HEK293 (cell line): ENCODE results near the gene COG6.

Experiments
- IKZF3 ChIP-seq: fragments of 450-650 bp; IDR thresholded peaks from 2 replicates; pipeline ENCODE4 v1.5.0; 2018; ENCODE audit warnings: missing biosample characterization, mild to moderate bottlenecking, missing genetic modification characterization, moderate library complexity
- KLF10 ChIP-seq: fragments of 450-650 bp; IDR thresholded peaks from 2 replicates; pipeline ENCODE4 v1.5.1; 2018; ENCODE audit warnings: missing biosample characterization, mild to moderate bottlenecking, missing genetic modification characterization
- KLF9 ChIP-seq: fragments of 450-650 bp; formaldehyde crosslinking; IDR thresholded peaks from 2 replicates; pipeline ENCODE4 v1.5.1; 2016; ENCODE audit warnings: missing biosample characterization, missing genetic modification characterization, low read depth
- RBAK ChIP-seq: fragments of 450-650 bp; formaldehyde crosslinking; IDR thresholded peaks from 2 replicates; pipeline ENCODE4 v1.5.1; 2016; ENCODE audit warnings: missing biosample characterization, missing genetic modification characterization
- SALL2 ChIP-seq: fragments of 450-650 bp; formaldehyde crosslinking; IDR thresholded peaks from 2 replicates; pipeline ENCODE4 v1.5.0; 2017; ENCODE audit warnings: missing biosample characterization, mild to moderate bottlenecking, missing genetic modification characterization, borderline replicate concordance
- ZNF133 ChIP-seq: fragments of 450-650 bp; formaldehyde crosslinking; IDR thresholded peaks from 2 replicates; pipeline ENCODE4 v1.5.1; 2016; ENCODE audit warnings: missing biosample characterization, missing genetic modification characterization
- ZNF138 ChIP-seq: fragments of 450-650 bp; formaldehyde crosslinking; IDR thresholded peaks from 2 replicates; pipeline ENCODE4 v1.5.1; 2016; ENCODE audit warnings: missing biosample characterization, missing genetic modification characterization, borderline replicate concordance
- ZNF239 ChIP-seq: fragments of 450-650 bp; formaldehyde crosslinking; IDR thresholded peaks from 2 replicates; pipeline ENCODE4 v1.5.1; 2016; ENCODE audit warnings: missing biosample characterization, missing genetic modification characterization
- ZNF274 ChIP-seq, 2 experiments: fragments of 200-500 bp in 1 of 2; fragments of 450-650 bp in 1 of 2; sonication (Bioruptor generic) in 1 of 2; formaldehyde crosslinking in 1 of 2; IDR thresholded peaks; 2 replicates each; pipeline versions ENCODE4 v1.5.1 to v1.6.1; 2014 to 2016; ENCODE audit warnings: borderline replicate concordance in 1 of 2, inconsistent platforms in 1 of 2, low read length in 1 of 2, missing biosample characterization in 1 of 2, missing genetic modification characterization in 1 of 2
- ZNF335 ChIP-seq: fragments of 450-650 bp; formaldehyde crosslinking; conservative IDR thresholded peaks from 2 replicates; pipeline ENCODE4 v1.5.1; 2016; ENCODE audit warnings: missing biosample characterization, missing genetic modification characterization
- ZNF426 ChIP-seq: fragments of 450-650 bp; formaldehyde crosslinking; IDR thresholded peaks from 2 replicates; pipeline ENCODE4 v1.5.1; 2017; ENCODE audit warnings: missing biosample characterization, missing genetic modification characterization, mild to moderate bottlenecking, inconsistent platforms, moderate library complexity
- ZNF560 ChIP-seq: fragments of 450-650 bp; formaldehyde crosslinking; IDR thresholded peaks from 2 replicates; pipeline ENCODE4 v1.5.1; 2017; ENCODE audit warnings: missing biosample characterization, missing genetic modification characterization, borderline replicate concordance
- TF ChIP-seq, protein P1 (sequence below): fragments of 450-650 bp; formaldehyde crosslinking; IDR thresholded peaks from 2 replicates; pipeline ENCODE4 v1.5.1; 2016; ENCODE audit warnings: missing biosample characterization, missing genetic modification characterization
- TF ChIP-seq, protein P2 (sequence below): fragments of 450-650 bp; formaldehyde crosslinking; IDR thresholded peaks from 2 replicates; pipeline ENCODE4 v1.5.1; 2016; ENCODE audit warnings: missing biosample characterization, missing genetic modification characterization, borderline replicate concordance
- TF ChIP-seq, protein P3 (sequence below): fragments of 450-650 bp; formaldehyde crosslinking; conservative IDR thresholded peaks from 2 replicates; pipeline ENCODE4 v1.5.1; 2016; ENCODE audit warnings: low read depth, missing biosample characterization, missing genetic modification characterization
- TF ChIP-seq, protein P4 (sequence below): fragments of 450-650 bp; formaldehyde crosslinking; IDR thresholded peaks from 2 replicates; pipeline ENCODE4 v1.5.1; 2017; ENCODE audit warnings: missing biosample characterization, missing genetic modification characterization
- TF ChIP-seq, protein P5 (sequence below): fragments of 450-650 bp; formaldehyde crosslinking; IDR thresholded peaks from 2 replicates; pipeline ENCODE4 v1.5.1; 2017; ENCODE audit warnings: missing biosample characterization, missing genetic modification characterization
- TF ChIP-seq, protein P6 (sequence below): sonication (generic); formaldehyde crosslinking; IDR thresholded peaks from 2 replicates; pipeline ENCODE4 v1.8.1; 2022; ENCODE audit warnings: mild to moderate bottlenecking, moderate library complexity, missing genetic modification reagents

Gene COG6

DNA sequence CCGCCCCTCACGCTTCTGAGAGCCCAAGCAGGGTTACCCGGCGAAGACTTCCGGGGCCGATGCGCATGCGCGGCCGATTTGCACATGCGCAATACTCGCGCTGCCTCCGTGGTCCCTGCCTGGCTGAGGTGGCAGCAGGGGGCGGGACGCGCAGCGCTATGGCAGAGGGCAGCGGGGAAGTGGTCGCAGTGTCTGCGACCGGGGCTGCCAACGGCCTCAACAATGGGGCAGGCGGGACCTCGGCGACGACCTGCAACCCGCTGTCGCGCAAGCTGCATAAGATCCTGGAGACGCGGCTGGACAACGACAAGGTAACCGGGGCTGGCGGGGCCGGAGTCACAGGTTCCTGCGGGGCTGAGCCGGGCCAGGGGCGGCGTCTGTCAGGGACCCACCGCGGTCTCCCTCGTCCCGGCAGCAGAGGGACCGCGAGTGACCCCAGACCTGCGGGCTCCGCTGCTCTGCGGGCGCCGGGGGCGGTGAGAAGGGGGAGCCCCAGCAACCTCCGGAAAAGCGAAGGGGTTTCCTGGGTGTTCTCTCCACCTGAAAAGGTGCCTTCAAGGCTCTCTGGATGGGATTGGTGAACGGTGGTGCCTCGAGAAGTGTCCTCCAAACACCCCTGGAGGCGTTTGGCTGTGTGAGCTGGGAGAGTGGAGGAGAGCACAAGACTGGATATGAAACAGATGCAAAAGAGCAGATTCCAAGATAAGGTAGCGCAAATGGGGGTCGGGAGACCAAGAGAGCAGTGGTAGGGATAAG lies at the start of gene COG6 (continued):
- TF ChIP-seq, protein P1, sequence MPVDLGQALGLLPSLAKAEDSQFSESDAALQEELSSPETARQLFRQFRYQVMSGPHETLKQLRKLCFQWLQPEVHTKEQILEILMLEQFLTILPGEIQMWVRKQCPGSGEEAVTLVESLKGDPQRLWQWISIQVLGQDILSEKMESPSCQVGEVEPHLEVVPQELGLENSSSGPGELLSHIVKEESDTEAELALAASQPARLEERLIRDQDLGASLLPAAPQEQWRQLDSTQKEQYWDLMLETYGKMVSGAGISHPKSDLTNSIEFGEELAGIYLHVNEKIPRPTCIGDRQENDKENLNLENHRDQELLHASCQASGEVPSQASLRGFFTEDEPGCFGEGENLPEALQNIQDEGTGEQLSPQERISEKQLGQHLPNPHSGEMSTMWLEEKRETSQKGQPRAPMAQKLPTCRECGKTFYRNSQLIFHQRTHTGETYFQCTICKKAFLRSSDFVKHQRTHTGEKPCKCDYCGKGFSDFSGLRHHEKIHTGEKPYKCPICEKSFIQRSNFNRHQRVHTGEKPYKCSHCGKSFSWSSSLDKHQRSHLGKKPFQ = no peak
- TF ChIP-seq SALL2 (tag by site-specific recombination) = no peak
- TF ChIP-seq ZNF138 (tag by site-specific recombination) = no peak
- TF ChIP-seq IKZF3 (tag by site-specific recombination) = no peak
- TF ChIP-seq ZNF133 (tag by site-specific recombination) = no peak
- no peak for TF ChIP-seq ZNF426 (tag by site-specific recombination)
- no peak for TF ChIP-seq RBAK (tag by site-specific recombination)
- TF ChIP-seq ZNF239 = no peak
- TF ChIP-seq, protein P2, sequence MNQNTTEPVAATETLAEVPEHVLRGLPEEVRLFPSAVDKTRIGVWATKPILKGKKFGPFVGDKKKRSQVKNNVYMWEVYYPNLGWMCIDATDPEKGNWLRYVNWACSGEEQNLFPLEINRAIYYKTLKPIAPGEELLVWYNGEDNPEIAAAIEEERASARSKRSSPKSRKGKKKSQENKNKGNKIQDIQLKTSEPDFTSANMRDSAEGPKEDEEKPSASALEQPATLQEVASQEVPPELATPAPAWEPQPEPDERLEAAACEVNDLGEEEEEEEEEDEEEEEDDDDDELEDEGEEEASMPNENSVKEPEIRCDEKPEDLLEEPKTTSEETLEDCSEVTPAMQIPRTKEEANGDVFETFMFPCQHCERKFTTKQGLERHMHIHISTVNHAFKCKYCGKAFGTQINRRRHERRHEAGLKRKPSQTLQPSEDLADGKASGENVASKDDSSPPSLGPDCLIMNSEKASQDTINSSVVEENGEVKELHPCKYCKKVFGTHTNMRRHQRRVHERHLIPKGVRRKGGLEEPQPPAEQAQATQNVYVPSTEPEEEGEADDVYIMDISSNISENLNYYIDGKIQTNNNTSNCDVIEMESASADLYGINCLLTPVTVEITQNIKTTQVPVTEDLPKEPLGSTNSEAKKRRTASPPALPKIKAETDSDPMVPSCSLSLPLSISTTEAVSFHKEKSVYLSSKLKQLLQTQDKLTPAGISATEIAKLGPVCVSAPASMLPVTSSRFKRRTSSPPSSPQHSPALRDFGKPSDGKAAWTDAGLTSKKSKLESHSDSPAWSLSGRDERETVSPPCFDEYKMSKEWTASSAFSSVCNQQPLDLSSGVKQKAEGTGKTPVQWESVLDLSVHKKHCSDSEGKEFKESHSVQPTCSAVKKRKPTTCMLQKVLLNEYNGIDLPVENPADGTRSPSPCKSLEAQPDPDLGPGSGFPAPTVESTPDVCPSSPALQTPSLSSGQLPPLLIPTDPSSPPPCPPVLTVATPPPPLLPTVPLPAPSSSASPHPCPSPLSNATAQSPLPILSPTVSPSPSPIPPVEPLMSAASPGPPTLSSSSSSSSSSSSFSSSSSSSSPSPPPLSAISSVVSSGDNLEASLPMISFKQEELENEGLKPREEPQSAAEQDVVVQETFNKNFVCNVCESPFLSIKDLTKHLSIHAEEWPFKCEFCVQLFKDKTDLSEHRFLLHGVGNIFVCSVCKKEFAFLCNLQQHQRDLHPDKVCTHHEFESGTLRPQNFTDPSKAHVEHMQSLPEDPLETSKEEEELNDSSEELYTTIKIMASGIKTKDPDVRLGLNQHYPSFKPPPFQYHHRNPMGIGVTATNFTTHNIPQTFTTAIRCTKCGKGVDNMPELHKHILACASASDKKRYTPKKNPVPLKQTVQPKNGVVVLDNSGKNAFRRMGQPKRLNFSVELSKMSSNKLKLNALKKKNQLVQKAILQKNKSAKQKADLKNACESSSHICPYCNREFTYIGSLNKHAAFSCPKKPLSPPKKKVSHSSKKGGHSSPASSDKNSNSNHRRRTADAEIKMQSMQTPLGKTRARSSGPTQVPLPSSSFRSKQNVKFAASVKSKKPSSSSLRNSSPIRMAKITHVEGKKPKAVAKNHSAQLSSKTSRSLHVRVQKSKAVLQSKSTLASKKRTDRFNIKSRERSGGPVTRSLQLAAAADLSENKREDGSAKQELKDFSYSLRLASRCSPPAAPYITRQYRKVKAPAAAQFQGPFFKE = no peak
- TF ChIP-seq ZNF560 (tag by site-specific recombination) = no peak
- TF ChIP-seq, protein P3, sequence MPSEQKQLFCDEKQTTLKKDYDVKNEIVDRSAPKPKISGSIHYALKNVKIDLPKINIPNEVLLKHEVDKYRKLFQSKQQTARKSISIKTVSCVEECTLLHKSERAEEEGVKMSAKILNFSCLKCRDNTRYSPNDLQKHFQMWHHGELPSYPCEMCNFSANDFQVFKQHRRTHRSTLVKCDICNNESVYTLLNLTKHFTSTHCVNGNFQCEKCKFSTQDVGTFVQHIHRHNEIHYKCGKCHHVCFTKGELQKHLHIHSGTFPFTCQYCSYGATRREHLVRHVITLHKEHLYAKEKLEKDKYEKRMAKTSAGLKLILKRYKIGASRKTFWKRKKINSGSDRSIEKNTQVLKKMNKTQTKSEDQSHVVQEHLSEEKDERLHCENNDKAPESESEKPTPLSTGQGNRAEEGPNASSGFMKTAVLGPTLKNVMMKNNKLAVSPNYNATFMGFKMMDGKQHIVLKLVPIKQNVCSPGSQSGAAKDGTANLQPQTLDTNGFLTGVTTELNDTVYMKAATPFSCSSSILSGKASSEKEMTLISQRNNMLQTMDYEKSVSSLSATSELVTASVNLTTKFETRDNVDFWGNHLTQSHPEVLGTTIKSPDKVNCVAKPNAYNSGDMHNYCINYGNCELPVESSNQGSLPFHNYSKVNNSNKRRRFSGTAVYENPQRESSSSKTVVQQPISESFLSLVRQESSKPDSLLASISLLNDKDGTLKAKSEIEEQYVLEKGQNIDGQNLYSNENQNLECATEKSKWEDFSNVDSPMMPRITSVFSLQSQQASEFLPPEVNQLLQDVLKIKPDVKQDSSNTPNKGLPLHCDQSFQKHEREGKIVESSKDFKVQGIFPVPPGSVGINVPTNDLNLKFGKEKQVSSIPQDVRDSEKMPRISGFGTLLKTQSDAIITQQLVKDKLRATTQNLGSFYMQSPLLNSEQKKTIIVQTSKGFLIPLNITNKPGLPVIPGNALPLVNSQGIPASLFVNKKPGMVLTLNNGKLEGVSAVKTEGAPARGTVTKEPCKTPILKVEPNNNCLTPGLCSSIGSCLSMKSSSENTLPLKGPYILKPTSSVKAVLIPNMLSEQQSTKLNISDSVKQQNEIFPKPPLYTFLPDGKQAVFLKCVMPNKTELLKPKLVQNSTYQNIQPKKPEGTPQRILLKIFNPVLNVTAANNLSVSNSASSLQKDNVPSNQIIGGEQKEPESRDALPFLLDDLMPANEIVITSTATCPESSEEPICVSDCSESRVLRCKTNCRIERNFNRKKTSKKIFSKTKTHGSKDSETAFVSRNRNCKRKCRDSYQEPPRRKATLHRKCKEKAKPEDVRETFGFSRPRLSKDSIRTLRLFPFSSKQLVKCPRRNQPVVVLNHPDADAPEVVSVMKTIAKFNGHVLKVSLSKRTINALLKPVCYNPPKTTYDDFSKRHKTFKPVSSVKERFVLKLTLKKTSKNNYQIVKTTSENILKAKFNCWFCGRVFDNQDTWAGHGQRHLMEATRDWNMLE = no peak
- TF ChIP-seq, protein P4, sequence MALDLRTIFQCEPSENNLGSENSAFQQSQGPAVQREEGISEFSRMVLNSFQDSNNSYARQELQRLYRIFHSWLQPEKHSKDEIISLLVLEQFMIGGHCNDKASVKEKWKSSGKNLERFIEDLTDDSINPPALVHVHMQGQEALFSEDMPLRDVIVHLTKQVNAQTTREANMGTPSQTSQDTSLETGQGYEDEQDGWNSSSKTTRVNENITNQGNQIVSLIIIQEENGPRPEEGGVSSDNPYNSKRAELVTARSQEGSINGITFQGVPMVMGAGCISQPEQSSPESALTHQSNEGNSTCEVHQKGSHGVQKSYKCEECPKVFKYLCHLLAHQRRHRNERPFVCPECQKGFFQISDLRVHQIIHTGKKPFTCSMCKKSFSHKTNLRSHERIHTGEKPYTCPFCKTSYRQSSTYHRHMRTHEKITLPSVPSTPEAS = no peak
- peak; percentile 52; the same call in 1 of the 2 replicates for TF ChIP-seq ZNF335 (tag by site-specific recombination)
- TF ChIP-seq, protein P5, sequence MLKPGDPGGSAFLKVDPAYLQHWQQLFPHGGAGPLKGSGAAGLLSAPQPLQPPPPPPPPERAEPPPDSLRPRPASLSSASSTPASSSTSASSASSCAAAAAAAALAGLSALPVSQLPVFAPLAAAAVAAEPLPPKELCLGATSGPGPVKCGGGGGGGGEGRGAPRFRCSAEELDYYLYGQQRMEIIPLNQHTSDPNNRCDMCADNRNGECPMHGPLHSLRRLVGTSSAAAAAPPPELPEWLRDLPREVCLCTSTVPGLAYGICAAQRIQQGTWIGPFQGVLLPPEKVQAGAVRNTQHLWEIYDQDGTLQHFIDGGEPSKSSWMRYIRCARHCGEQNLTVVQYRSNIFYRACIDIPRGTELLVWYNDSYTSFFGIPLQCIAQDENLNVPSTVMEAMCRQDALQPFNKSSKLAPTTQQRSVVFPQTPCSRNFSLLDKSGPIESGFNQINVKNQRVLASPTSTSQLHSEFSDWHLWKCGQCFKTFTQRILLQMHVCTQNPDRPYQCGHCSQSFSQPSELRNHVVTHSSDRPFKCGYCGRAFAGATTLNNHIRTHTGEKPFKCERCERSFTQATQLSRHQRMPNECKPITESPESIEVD (tag by site-specific recombination) = no peak
- TF ChIP-seq KLF9 (tag by site-specific recombination) = peak; percentile 92
- TF ChIP-seq, protein P6, sequence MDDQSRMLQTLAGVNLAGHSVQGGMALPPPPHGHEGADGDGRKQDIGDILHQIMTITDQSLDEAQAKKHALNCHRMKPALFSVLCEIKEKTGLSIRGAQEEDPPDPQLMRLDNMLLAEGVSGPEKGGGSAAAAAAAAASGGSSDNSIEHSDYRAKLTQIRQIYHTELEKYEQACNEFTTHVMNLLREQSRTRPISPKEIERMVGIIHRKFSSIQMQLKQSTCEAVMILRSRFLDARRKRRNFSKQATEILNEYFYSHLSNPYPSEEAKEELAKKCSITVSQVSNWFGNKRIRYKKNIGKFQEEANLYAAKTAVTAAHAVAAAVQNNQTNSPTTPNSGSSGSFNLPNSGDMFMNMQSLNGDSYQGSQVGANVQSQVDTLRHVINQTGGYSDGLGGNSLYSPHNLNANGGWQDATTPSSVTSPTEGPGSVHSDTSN (CRISPR knock-in tag) = 0 out of 2 replicates have a peak, but pooled peaks have one; percentile 54
- TF ChIP-seq KLF10 = no peak
- no peak for TF ChIP-seq ZNF274 (IDR thresholded peaks at IDR 0.05; ENCODE audit: low read length)
- TF ChIP-seq ZNF274 (tag by site-specific recombination; IDR thresholded peaks at IDR 0.05; ENCODE audit: borderline replicate concordance) = no peak
